MCF 10A (cell line): ENCODE results near the gene AKAP13. TPM values are rescaled to one million over a fixed set of nuclear protein-coding genes. Genes with fewer than 3 reads are reported as not detected.

Source experiments
- BruUV-seq: library from RNA; stranded (reverse); fragments of 400-500 nt; replicated peaks from 2 replicates; lab custom pipeline; 2021; lab: Mats Ljungman, UMichigan
- CTCF ChIA-PET: fragments of 300-600 bp; sonication (Branson Sonifier 250); formaldehyde crosslinking; extraction: SDS; loops from one replicate; lab custom pipeline; 2021; ENCODE audit warnings: antibody characterized with exemption, inconsistent platforms; lab: Yijun Ruan, JAX
- POLR2A ChIA-PET: fragments of 300-600, 350-650 bp; sonication (Branson Sonifier 250); formaldehyde crosslinking; extraction: SDS; loops from one replicate; lab custom pipeline; 2020; ENCODE audit warnings: antibody characterized with exemption, inconsistent platforms; lab: Yijun Ruan, JAX
- DNase-seq: peaks from one replicate; pipeline ENCODE4 v3.0.0-alpha.2; 2018; ENCODE audit not compliant: unreplicated experiment
- H3K27ac Mint-ChIP-seq: one replicate; pipeline ENCODE4 v1.8.0; 2022; ENCODE audit warnings: mild to moderate bottlenecking, low read depth, mixed read lengths; ENCODE audit not compliant: unreplicated experiment
- H3K27me3 Mint-ChIP-seq: one replicate; pipeline ENCODE4 v1.8.0; 2022; ENCODE audit warnings: mixed read lengths; ENCODE audit not compliant: insufficient read depth, unreplicated experiment
- H3K36me3 Mint-ChIP-seq: one replicate; pipeline ENCODE4 v1.8.0; 2022; ENCODE audit warnings: mild to moderate bottlenecking, moderate library complexity, mixed read lengths; ENCODE audit not compliant: insufficient read depth, unreplicated experiment
- H3K4me1 Mint-ChIP-seq: one replicate; pipeline ENCODE4 v1.8.0; 2022; ENCODE audit warnings: mixed read lengths; ENCODE audit not compliant: insufficient read depth, unreplicated experiment
- H3K4me3 Mint-ChIP-seq: one replicate; pipeline ENCODE4 v1.8.0; 2022; ENCODE audit warnings: mild to moderate bottlenecking, moderate library complexity, mixed read lengths; ENCODE audit not compliant: unreplicated experiment
- H3K9me3 Mint-ChIP-seq: one replicate; pipeline ENCODE4 v1.8.0; 2022; ENCODE audit warnings: mixed read lengths; ENCODE audit not compliant: unreplicated experiment
- CTCF ChIP-seq: fragments of 200-600 bp; IDR thresholded peaks from one replicate; pipeline ENCODE4 v1.8.0; 2022; ENCODE audit warnings: antibody characterized with exemption, mild to moderate bottlenecking; ENCODE audit not compliant: unreplicated experiment
- intact Hi-C: fragments of 100-400 bp; cut with micrococcal nuclease; formaldehyde crosslinking; loops from 2 replicates; pipeline ENCODE4 v1.14.1; 2022
- total RNA-seq: library from RNA; stranded (reverse); gene quantifications from 2 replicates; pipeline ENCODE4 v1.2.3, GENCODE V29; 2022

AKAP13 gene
- total RNA-seq, 1 experiment from 2014 or later: 65.7 TPM

GRCh38 chr15:85503151-85503799 lies 122.9 kb downstream of the AKAP13 start:
- Mint-ChIP-seq H3K27ac (peak overlapping the region; percentile 37), H3K27me3 (no peaks in the 10 kb centered on the region), H3K9me3 (no peaks in the 10 kb centered on the region), H3K4me3 (no peak overlapping the region), H3K4me1 (peaks cover 40% of the 10 kb centered on the region), H3K36me3 (peaks cover 15% of the 10 kb centered on the region)
- no peak for DNase-seq
- ChIA-PET POLR2A (interaction anchor here (0.6 kb wide), 1 partner anchor 37 kb away, joined by 3 read pairs; no protein-coding TSS in a partner anchor), CTCF (interaction anchor here (0.6 to 7.2 kb wide), 8 partner anchors 10 to 207 kb away, joined by 3 to 64 read pairs (median 5); no protein-coding TSS in a partner anchor)
- no TSS peak for BruUV-seq
- intact Hi-C loops: no loop called here
- no peak for TF ChIP-seq CTCF

- intact Hi-C loops: loop anchor here (1.0 kb wide), 2 partner anchors 174 to 209 kb away; no protein-coding TSS in a partner anchor
- BruUV-seq: no TSS peak
- DNase-seq: peak; percentile 73
- TF ChIP-seq CTCF: peak; percentile 45
- no peak overlapping the region for H3K4me3 Mint-ChIP-seq
- H3K27me3 Mint-ChIP-seq: no peaks in the 10 kb centered on the region
- H3K27ac Mint-ChIP-seq: peak overlapping the region; percentile 61
- H3K9me3 Mint-ChIP-seq: no peaks in the 10 kb centered on the region
- POLR2A ChIA-PET: interaction anchor here (0.7 to 2.1 kb wide), 6 partner anchors 11 to 187 kb away, joined by 3 to 7 read pairs (median 4); no protein-coding TSS in a partner anchor
- peaks cover 17% of the 10 kb centered on the region for H3K36me3 Mint-ChIP-seq
- CTCF ChIA-PET: interaction anchor here (0.6 to 7.2 kb wide), 27 partner anchors 7 to 215 kb away, joined by 3 to 64 read pairs (median 5); no protein-coding TSS in a partner anchor
- H3K4me1 Mint-ChIP-seq: peaks cover 26% of the 10 kb centered on the region
These were observed 124.6 kb downstream of the AKAP13 start for GRCh38 chr15:85504749-85505676.

GRCh38 chr15:85507114-85507513 lies 126.7 kb downstream of the AKAP13 start:
- no peak for DNase-seq
- peaks cover 9% of the 10 kb centered on the region for H3K36me3 Mint-ChIP-seq
- TF ChIP-seq CTCF: no peak
- no peaks in the 10 kb centered on the region for H3K9me3 Mint-ChIP-seq
- intact Hi-C loops: no loop called here
- BruUV-seq: no TSS peak
- H3K27me3 Mint-ChIP-seq: no peaks in the 10 kb centered on the region
- H3K4me3 Mint-ChIP-seq: no peak overlapping the region
- POLR2A ChIA-PET: no interaction called here
- H3K4me1 Mint-ChIP-seq: peaks cover 28% of the 10 kb centered on the region
- H3K27ac Mint-ChIP-seq: no peak overlapping the region
- CTCF ChIA-PET: interaction anchor here (0.9 to 3.8 kb wide), 5 partner anchors 9 to 217 kb away, joined by 4 to 30 read pairs (median 6); no protein-coding TSS in a partner anchor
